Skeletal muscle satellite cell (primary cell): ENCODE measurements around the gene ABAT.
"Not testable (repeated sequence)": the region's sequence is repeated elsewhere in the genome, so short reads cannot be mapped to it uniquely, and the experiment has no call there.

Experiments used
- H3K27me3 ChIP-seq: 2 replicates; pipeline ENCODE4 v1.7.0; 2013; ENCODE audit warnings: low read length; ENCODE audit not compliant: control insufficient read depth, insufficient read depth
- H3K36me3 ChIP-seq: 2 replicates; pipeline ENCODE4 v1.7.0; 2013; ENCODE audit warnings: mild to moderate bottlenecking, control low read depth, low read length; ENCODE audit not compliant: insufficient read depth
- H3K4me1 ChIP-seq: 2 replicates; pipeline ENCODE4 v1.7.0; 2013; ENCODE audit warnings: low read length; ENCODE audit not compliant: control insufficient read depth, insufficient read depth
- H3K4me2 ChIP-seq: 2 replicates; pipeline ENCODE4 v1.7.0; 2013; ENCODE audit warnings: mild to moderate bottlenecking, low read length
- H3K4me3 ChIP-seq: 2 replicates; pipeline ENCODE4 v1.7.0; 2013; ENCODE audit warnings: low read length
- H3K9ac ChIP-seq: 2 replicates; pipeline ENCODE4 v1.7.0; 2013; ENCODE audit warnings: mild to moderate bottlenecking, low read depth, low read length, moderate library complexity
- H3K9me3 ChIP-seq: replicated peaks from 2 replicates; pipeline ENCODE4 v1.7.0; 2013; ENCODE audit warnings: mild to moderate bottlenecking, control low read depth, low read length

Gene ABAT

GRCh38 chr16:8686879-8687278 lies 12.5 kb downstream of the ABAT start:
- Histone ChIP-seq H3K9me3 (no peaks in the 10 kb centered on the region), H3K36me3 (no peaks in the 10 kb centered on the region), H3K27me3 (no peaks in the 10 kb centered on the region), H3K4me2 (no peak overlapping the region), H3K4me1 (no peaks in the 10 kb centered on the region), H3K9ac (no peak overlapping the region), H3K4me3 (no peak overlapping the region)

GRCh38 chr16:8689686-8690085 lies 15.3 kb downstream of the ABAT start:
- Histone ChIP-seq H3K4me2 (no peak overlapping the region), H3K4me1 (no peaks in the 10 kb centered on the region), H3K9me3 (no peaks in the 10 kb centered on the region), H3K4me3 (no peak overlapping the region), H3K9ac (no peak overlapping the region), H3K36me3 (no peaks in the 10 kb centered on the region), H3K27me3 (no peaks in the 10 kb centered on the region)

GRCh38 chr16:8691728-8692127 lies 17.3 kb downstream of the ABAT start:
- no peak overlapping the region for H3K4me3 ChIP-seq
- H3K9me3 ChIP-seq: no peaks in the 10 kb centered on the region
- no peak overlapping the region for H3K9ac ChIP-seq
- H3K27me3 ChIP-seq: peaks cover 8% of the 10 kb centered on the region
- no peaks in the 10 kb centered on the region for H3K4me1 ChIP-seq
- H3K36me3 ChIP-seq: no peaks in the 10 kb centered on the region
- H3K4me2 ChIP-seq: no peak overlapping the region

GRCh38 chr16:8694795-8695728 lies 20.6 kb downstream of the ABAT start:
- Histone ChIP-seq H3K4me1 (no peaks in the 10 kb centered on the region), H3K27me3 (peaks cover 12% of the 10 kb centered on the region), H3K4me2 (no peak overlapping the region), H3K9me3 (no peaks in the 10 kb centered on the region), H3K9ac (no peak overlapping the region), H3K36me3 (no peaks in the 10 kb centered on the region), H3K4me3 (no peak overlapping the region)

GRCh38 chr16:8696880-8697279 lies 22.5 kb downstream of the ABAT start:
- Histone ChIP-seq H3K9me3 (no peaks in the 10 kb centered on the region), H3K4me1 (no peaks in the 10 kb centered on the region), H3K4me3 (no peak overlapping the region), H3K4me2 (no peak overlapping the region), H3K36me3 (no peaks in the 10 kb centered on the region), H3K27me3 (peaks cover 12% of the 10 kb centered on the region), H3K9ac (no peak overlapping the region)

- Histone ChIP-seq H3K4me2 (no peak overlapping the region), H3K9me3 (no peaks in the 10 kb centered on the region), H3K4me3 (no peak overlapping the region), H3K27me3 (peaks cover 12% of the 10 kb centered on the region), H3K36me3 (no peaks in the 10 kb centered on the region), H3K9ac (no peak overlapping the region), H3K4me1 (no peaks in the 10 kb centered on the region)
Observed at GRCh38 chr16:8697965-8698364, 23.5 kb downstream of the ABAT start.

- Histone ChIP-seq H3K27me3 (no peaks in the 10 kb centered on the region), H3K4me1 (no peaks in the 10 kb centered on the region), H3K4me3 (no peak overlapping the region), H3K9me3 (no peaks in the 10 kb centered on the region), H3K9ac (no peak overlapping the region), H3K36me3 (no peaks in the 10 kb centered on the region), H3K4me2 (no peak overlapping the region)
Observed at GRCh38 chr16:8703693-8704092, 29.3 kb downstream of the ABAT start.

- no peak overlapping the region for H3K4me2 ChIP-seq
- no peaks in the 10 kb centered on the region for H3K4me1 ChIP-seq
- no peaks in the 10 kb centered on the region for H3K27me3 ChIP-seq
- H3K9ac ChIP-seq: no peak overlapping the region
- no peak overlapping the region for H3K4me3 ChIP-seq
- no peaks in the 10 kb centered on the region for H3K9me3 ChIP-seq
- no peaks in the 10 kb centered on the region for H3K36me3 ChIP-seq
Observed at GRCh38 chr16:8704098-8704497, 29.7 kb downstream of the ABAT start.

- H3K9me3 ChIP-seq, H3K27me3 ChIP-seq, H3K4me2 ChIP-seq: not testable (repeated sequence)
Observed at GRCh38 chr16:8705100-8705822, 30.8 kb downstream of the ABAT start.

GRCh38 chr16:8708536-8708935 lies 34.1 kb downstream of the ABAT start:
- H3K36me3 ChIP-seq: no peaks in the 10 kb centered on the region
- H3K4me2 ChIP-seq: no peak overlapping the region
- no peaks in the 10 kb centered on the region for H3K27me3 ChIP-seq
- H3K9me3 ChIP-seq: no peaks in the 10 kb centered on the region
- no peak overlapping the region for H3K9ac ChIP-seq
- H3K4me3 ChIP-seq: no peak overlapping the region
- H3K4me1 ChIP-seq: no peaks in the 10 kb centered on the region

More at GRCh38 chr16:8705100-8705822, 30.8 kb downstream of the ABAT start:
- H3K36me3 ChIP-seq, H3K9ac ChIP-seq, H3K4me1 ChIP-seq, H3K4me3 ChIP-seq: not testable (repeated sequence)

GRCh38 chr16:8712589-8713361 lies 38.4 kb downstream of the ABAT start:
- no peaks in the 10 kb centered on the region for H3K36me3 ChIP-seq
- H3K9ac ChIP-seq: no peak overlapping the region
- peaks cover 4% of the 10 kb centered on the region for H3K27me3 ChIP-seq
- H3K4me2 ChIP-seq: no peak overlapping the region
- H3K4me1 ChIP-seq: no peaks in the 10 kb centered on the region
- no peaks in the 10 kb centered on the region for H3K9me3 ChIP-seq
- no peak overlapping the region for H3K4me3 ChIP-seq
